Endodermal cell (in vitro differentiated cells): ENCODE data around the gene ATP11C. TPM values are rescaled to one million over a fixed set of nuclear protein-coding genes. Genes with fewer than 3 reads are reported as not detected.
A peak's percentile ranks its signal among the peaks of the same experiment; 100 is the strongest.
"Not testable (repeated sequence)": the region's sequence is repeated elsewhere in the genome, so short reads cannot be mapped to it uniquely, and the experiment has no call there.

ENCODE experiments used
- DNase-seq: peaks from one replicate; pipeline ENCODE4 v3.0.0-alpha.2; 2017
- H3K27ac ChIP-seq: 2 replicates; pipeline ENCODE4 v1.5.1; 2013; ENCODE audit warnings: mild to moderate bottlenecking, low read depth, low read length, moderate library complexity
- H3K27me3 ChIP-seq: 2 replicates; pipeline ENCODE4 v1.6.1; 2013; ENCODE audit warnings: mild to moderate bottlenecking, low read length, moderate library complexity; ENCODE audit not compliant: insufficient read depth, control insufficient read depth, poor library complexity, severe bottlenecking
- H3K36me3 ChIP-seq: 2 replicates; pipeline ENCODE4 v1.7.0; 2013; ENCODE audit warnings: mild to moderate bottlenecking, low read length, moderate library complexity; ENCODE audit not compliant: control insufficient read depth, insufficient read depth
- H3K4me1 ChIP-seq: one replicate; pipeline ENCODE4 v1.7.0; 2013; ENCODE audit warnings: low read length; ENCODE audit not compliant: control insufficient read depth, insufficient read depth
- H3K4me3 ChIP-seq: 2 replicates; pipeline ENCODE4 v1.5.1; 2013; ENCODE audit warnings: mild to moderate bottlenecking, low read length, moderate library complexity
- H3K9ac ChIP-seq: 2 replicates; pipeline ENCODE4 v1.6.1; 2013; ENCODE audit warnings: mild to moderate bottlenecking, low read length, moderate library complexity; ENCODE audit not compliant: poor library complexity, severe bottlenecking; ENCODE audit errors: extremely low read depth
- H3K9me3 ChIP-seq: 2 replicates; pipeline ENCODE4 v1.6.1; 2013; ENCODE audit warnings: mild to moderate bottlenecking, low read length, moderate library complexity; ENCODE audit not compliant: control insufficient read depth
- H3K27ac Mint-ChIP-seq: 2 replicates; pipeline ENCODE4 v1.8.0; 2020; ENCODE audit warnings: mixed read lengths
- H3K27me3 Mint-ChIP-seq: 2 replicates; pipeline ENCODE4 v1.8.0; 2021; ENCODE audit warnings: mild to moderate bottlenecking, mixed read lengths; ENCODE audit not compliant: insufficient read depth
- H3K36me3 Mint-ChIP-seq: 2 replicates; pipeline ENCODE4 v1.8.0; 2020; ENCODE audit warnings: low read depth, mixed read lengths
- H3K4me1 Mint-ChIP-seq: 2 replicates; pipeline ENCODE4 v1.8.0; 2020; ENCODE audit warnings: mixed read lengths
- H3K4me3 Mint-ChIP-seq: 2 replicates; pipeline ENCODE4 v1.8.0; 2020; ENCODE audit warnings: mild to moderate bottlenecking, moderate library complexity, mixed read lengths
- H3K9me3 Mint-ChIP-seq: 2 replicates; pipeline ENCODE4 v1.8.0; 2020; ENCODE audit warnings: mild to moderate bottlenecking, mixed read lengths
- WGBS, 2 experiments: methylation state at CpG; one replicate each; pipeline versions ENCODE4 v1.1.5 to v1.1.7; 2013; ENCODE audit warnings: missing lambda C conversion rate in 2 of 2, mixed read lengths in 1 of 2; ENCODE audit not compliant: insufficient coverage in 1 of 2, insufficient read length in 1 of 2; 5-methylcytosine and 5-hydroxymethylcytosine counted together
- total RNA-seq, 2 donors: library from RNA; stranded (reverse); fragmentation: NEBNext Ultra II Directional in 1 of 2; extraction: Animal tissue kit (Norgen Biotek cat#: 25700) in 1 of 2; gene quantifications; 2 replicates in 1 of 2; 3 replicates in 1 of 2; pipeline ENCODE4 v1.2.1, GENCODE V29; 2021
- TF ChIP-seq, protein P1 (sequence below): fragments of 200-600 bp; sonication (generic); conservative IDR thresholded peaks from 2 replicates; pipeline ENCODE4 v1.5.0; 2021; ENCODE audit warnings: antibody characterized with exemption, mild to moderate bottlenecking

ATP11C gene
- total RNA-seq, 2 donors from 2014 or later: 62.9 to 114 TPM

DNA sequence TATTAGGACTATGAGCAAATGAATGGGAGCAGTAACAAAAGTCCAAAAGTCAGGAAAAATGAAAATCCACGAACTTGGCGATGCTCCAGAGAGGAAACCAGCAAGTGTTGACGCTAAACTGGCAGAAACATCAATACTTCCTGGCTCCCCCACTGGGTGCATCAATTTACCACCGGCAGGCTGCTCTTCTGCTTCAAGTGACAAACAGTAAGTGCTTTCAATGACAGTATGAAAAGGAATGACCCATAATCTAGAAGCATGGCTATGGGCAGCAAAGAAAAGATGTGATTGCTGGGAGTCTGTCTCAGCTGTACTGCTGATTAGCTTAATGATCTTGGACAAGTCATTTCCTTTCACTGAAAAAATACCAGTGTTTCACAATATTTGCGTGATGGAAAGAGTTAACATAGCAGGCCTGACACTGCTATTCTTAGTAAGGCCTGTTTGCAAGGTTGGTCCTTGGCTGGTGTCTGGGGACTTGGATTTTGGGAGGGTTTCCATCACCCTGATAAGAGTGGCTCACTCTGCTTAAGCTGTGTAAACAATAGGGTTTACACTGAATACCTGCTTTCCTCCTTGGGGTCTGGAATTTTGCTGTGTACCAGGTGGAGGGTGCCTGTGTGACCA is 8.7 kb downstream of the ATP11C start:
- H3K27me3 ChIP-seq: no peaks in the 10 kb centered on the region
- TF ChIP-seq, protein P1, sequence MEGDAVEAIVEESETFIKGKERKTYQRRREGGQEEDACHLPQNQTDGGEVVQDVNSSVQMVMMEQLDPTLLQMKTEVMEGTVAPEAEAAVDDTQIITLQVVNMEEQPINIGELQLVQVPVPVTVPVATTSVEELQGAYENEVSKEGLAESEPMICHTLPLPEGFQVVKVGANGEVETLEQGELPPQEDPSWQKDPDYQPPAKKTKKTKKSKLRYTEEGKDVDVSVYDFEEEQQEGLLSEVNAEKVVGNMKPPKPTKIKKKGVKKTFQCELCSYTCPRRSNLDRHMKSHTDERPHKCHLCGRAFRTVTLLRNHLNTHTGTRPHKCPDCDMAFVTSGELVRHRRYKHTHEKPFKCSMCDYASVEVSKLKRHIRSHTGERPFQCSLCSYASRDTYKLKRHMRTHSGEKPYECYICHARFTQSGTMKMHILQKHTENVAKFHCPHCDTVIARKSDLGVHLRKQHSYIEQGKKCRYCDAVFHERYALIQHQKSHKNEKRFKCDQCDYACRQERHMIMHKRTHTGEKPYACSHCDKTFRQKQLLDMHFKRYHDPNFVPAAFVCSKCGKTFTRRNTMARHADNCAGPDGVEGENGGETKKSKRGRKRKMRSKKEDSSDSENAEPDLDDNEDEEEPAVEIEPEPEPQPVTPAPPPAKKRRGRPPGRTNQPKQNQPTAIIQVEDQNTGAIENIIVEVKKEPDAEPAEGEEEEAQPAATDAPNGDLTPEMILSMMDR: no peak
- H3K9me3 ChIP-seq: no peaks in the 10 kb centered on the region
- Mint-ChIP-seq H3K27me3 (no peaks in the 10 kb centered on the region), H3K36me3 (peaks cover 28% of the 10 kb centered on the region), H3K4me3 (no peak overlapping the region), H3K9me3 (no peaks in the 10 kb centered on the region), H3K27ac (no peak overlapping the region), H3K4me1 (peaks cover 27% of the 10 kb centered on the region)
- no peak overlapping the region for H3K9ac ChIP-seq
- no peak for DNase-seq
- no peaks in the 10 kb centered on the region for H3K36me3 ChIP-seq
- WGBS, 2 experiments: 84% methylated on average over 5 of the region's 5 CpGs; no CpG with 5 or more reads in 1 of the 2 experiments
- no peaks in the 10 kb centered on the region for H3K4me1 ChIP-seq
- H3K4me3 ChIP-seq: no peak overlapping the region
- no peak overlapping the region for H3K27ac ChIP-seq

DNA sequence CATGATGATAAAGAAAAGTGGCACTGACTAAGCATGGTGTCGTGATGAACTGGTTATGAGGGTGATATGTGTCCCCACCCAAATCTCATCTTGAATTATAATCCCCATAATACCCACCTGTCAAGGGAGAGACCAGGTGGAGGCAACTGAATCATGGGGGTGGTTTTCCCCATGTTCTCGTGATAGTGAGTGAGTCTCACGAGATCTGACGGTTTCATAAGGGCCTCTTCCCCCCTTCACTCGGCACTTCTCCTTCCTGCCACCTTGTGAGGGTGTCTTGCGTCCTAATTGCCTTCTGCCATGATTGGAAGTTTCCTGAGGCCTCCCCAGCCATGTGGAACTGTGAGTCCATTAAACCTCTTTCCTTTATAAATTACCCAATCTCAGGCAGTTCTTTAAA is 11.7 kb downstream of the ATP11C start:
- H3K9ac ChIP-seq, H3K4me1 ChIP-seq, H3K9me3 Mint-ChIP-seq, H3K4me3 Mint-ChIP-seq, H3K27me3 Mint-ChIP-seq, H3K27me3 ChIP-seq, H3K27ac Mint-ChIP-seq, H3K36me3 ChIP-seq, DNase-seq, H3K27ac ChIP-seq, H3K9me3 ChIP-seq, H3K4me3 ChIP-seq: not testable (repeated sequence)
- peaks cover 23% of the 10 kb centered on the region for H3K4me1 Mint-ChIP-seq
- H3K36me3 Mint-ChIP-seq: peaks cover 35% of the 10 kb centered on the region
- WGBS, 2 experiments: 96% methylated on average over 5 of the region's 6 CpGs; no CpG with 5 or more reads in 1 of the 2 experiments

DNA sequence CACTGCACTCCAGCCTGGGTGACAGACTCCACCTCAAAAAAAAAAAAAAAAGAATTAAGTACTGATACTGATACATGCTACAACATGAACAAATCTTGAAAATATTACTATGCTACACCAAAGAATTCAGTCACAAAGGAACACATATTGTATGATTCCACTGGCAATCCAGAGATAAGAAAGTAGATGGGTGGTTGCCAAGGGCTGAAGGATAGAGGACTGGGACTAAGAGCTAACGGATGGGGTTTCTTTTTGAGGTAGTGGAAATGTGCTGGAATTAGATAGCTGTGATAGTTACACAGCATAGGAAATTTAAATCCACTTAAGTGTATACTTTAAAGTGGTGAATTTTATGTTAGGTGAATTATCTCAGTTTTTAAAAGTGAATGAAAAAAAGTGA is 12.5 kb downstream of the ATP11C start:
- 100% methylated on average over 1 of the region's 1 CpG; no CpG with 5 or more reads in 1 of the 2 experiments for WGBS, 2 experiments
- Histone ChIP-seq H3K4me1 (no peaks in the 10 kb centered on the region), H3K36me3 (no peaks in the 10 kb centered on the region), H3K9ac (no peak overlapping the region), H3K9me3 (no peaks in the 10 kb centered on the region), H3K27me3 (no peaks in the 10 kb centered on the region), H3K27ac (no peak overlapping the region), H3K4me3 (no peak overlapping the region)
- Mint-ChIP-seq H3K27me3 (no peaks in the 10 kb centered on the region), H3K9me3 (no peaks in the 10 kb centered on the region), H3K4me3 (no peak overlapping the region), H3K36me3 (peaks cover 36% of the 10 kb centered on the region), H3K27ac (no peak overlapping the region), H3K4me1 (peaks cover 16% of the 10 kb centered on the region)
- DNase-seq: no peak
- TF ChIP-seq, protein P1: no peak

DNA sequence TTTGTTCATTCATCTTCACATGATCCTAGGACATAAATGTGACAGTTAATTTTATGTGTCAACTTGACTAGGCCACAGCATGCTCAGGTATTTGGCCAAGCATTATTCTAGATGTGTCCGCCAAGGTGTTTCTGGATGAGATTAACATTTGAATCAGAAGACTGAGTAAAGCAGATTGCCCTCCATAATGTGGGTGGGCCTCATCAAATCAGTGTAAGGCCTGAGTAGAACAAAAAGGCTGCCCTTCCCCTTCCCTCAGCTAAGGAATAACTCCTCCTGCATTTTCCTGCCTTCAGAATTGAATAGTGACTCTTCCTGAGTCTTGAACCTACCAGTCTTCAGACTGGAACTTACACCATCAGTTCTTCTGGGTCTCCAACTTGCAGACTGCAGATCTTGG is 18.4 kb downstream of the ATP11C start:
- Histone ChIP-seq H3K9ac (no peak overlapping the region), H3K27me3 (no peaks in the 10 kb centered on the region), H3K27ac (no peak overlapping the region), H3K9me3 (no peaks in the 10 kb centered on the region), H3K4me3 (no peak overlapping the region), H3K4me1 (no peaks in the 10 kb centered on the region), H3K36me3 (no peaks in the 10 kb centered on the region)
- 86 to 94% methylated on average over 1 of the region's 1 CpG for WGBS, 2 experiments
- Mint-ChIP-seq H3K36me3 (peaks cover 18% of the 10 kb centered on the region), H3K27me3 (no peaks in the 10 kb centered on the region), H3K4me1 (peaks cover 27% of the 10 kb centered on the region), H3K27ac (peak overlapping the region; percentile 50), H3K9me3 (no peaks in the 10 kb centered on the region), H3K4me3 (no peak overlapping the region)
- DNase-seq: no peak
- TF ChIP-seq, protein P1: no peak
